COLO668 (cell line): ENCODE data around the gene C1orf232.

Source experiments
- DNase-seq: peaks from one replicate; lab custom pipeline; 2025; ENCODE audit not compliant: unreplicated experiment; lab: John Stamatoyannopoulos, UW

The C1orf232 gene

GRCh38 chr1:26158271-26158907 is 10.4 kb downstream of the C1orf232 start:
- DNase-seq, result no peak

- DNase-seq, result no peak
Measured at GRCh38 chr1:26156285-26157038, 12.3 kb downstream of the C1orf232 start.

DNA sequence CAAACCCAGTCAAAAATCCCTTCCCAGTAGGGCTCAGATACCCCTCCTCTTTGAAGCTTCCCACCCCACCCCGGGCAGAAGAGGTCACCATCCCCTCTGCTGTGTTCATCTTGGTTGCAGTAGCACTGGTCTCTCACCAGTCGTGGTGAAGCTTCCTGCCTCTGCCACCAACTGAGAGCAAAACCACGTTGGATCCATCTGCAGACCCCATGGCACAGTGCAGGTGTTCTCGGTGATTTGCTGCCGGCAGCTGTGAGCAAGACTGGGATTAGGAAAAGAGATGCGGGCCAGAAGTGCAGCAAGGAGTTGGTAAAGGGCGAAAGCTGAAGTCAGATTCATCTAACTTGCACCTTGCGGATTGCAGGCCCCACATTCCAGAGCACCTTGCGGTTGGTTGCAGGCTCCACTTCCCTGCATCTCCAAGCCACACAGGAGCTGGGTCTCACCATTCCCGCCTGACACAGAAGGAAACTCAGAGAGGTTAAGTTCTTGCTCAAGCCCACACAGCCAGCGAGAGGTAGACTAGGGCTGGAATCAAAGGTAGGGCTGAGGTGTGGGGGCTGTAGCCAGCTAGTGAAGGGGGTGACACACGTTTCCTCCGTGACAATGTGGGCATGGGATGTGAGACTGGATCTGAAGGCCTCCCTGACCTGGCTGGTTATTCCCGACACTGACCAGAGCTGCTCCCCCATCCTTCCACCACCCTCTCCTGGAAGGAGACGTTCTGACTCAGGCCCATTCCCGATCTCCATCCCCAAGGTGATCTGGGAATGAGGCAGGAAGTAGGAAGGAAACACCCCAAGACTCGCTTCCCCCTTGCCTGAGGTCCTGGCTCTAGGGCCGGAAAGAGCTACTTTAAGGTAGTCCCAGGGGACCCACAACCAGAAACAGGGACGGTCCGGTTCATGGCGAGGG is 13.1 kb downstream of the C1orf232 start:
- DNase-seq, result no peak

DNA sequence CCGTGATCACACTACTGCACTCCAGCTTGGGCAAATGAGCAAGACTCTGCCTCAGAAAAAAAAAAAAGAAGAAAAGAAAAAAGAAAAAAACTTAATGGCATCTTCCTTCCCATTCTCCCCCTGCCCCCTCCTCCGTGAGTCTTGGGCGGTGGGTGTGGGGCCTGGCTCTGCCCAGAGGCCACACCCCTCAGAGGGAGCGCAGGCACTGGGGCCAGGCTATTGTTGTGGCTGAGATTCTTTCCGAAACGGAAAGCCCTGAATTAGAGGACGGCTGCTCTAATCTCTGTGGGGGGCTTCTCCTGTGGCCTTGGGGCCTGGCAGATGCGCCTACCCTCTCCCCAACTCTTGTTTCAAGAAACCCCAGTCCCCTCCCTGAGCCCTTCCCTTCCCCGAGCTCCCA is 14.0 kb downstream of the C1orf232 start:
- DNase-seq, result no peak

- no peak for DNase-seq
Measured at GRCh38 chr1:26153966-26154532, 14.7 kb downstream of the C1orf232 start.

GRCh38 chr1:26148887-26149286 is 19.9 kb downstream of the C1orf232 start:
- no peak for DNase-seq

GRCh38 chr1:26145960-26146294 is 22.8 kb downstream of the C1orf232 start:
- DNase-seq, result no peak

DNA sequence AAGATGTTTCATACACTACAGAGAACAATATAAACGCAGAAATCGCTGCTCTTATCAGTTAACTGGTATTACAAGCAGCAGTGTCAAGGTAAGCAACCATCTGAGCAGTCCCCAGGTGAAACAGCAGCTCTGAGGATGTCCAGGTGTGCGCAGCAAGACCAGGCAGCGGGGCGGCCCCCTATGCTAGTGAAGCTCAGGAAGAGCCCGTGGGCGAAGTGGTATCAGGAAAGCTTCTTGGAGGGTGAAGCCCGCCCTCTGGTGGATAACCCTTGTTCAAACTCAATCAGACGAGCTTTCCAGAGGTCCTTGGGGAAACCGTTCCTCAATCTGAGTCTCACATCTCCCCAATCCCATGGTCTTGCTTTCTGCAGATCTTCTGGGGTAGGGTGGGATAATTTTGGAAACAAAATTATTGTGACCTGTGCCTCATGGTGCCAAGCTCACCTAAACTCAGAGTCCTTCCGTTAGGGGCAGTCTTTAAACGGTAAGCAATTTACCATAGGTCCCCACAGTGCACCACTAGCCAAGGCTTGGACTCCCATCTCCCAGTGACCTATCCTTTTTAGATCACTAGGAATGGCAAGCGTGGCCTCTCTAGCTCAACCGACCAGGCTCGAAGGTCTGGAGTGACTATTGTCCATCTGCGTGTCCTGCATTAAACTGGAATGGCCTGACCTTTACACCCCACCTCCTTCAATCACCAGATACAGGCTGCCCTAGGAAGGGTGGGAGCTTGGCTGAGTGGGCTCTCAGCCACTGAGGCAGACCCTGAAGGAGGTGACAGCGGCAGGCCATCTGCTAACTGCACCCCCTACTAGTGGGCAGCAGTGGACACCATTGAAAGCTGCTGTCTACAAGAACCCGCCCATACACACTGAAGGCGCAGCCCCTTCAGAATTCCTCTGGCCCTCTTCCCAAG is 23.5 kb downstream of the C1orf232 start:
- peak; percentile 94 for DNase-seq

DNA sequence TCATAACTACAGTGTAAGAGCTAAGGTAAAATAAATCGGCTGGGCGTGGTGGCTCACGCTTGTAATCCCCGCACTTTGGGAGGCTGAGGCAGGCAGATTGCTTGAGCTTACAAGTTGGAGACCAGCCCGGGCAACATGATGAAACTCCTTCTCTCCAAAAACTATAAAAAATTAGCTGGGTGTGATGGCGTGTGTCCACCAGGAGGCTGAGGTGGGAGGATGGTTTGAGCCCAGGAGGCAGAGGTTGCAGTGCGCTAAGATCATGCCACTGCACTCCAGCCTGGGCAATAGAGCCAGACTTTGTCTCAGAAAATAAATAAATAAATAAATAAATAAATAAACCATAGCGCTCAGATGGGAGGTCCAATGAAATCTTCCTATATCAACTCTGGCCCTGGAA is 26.6 kb downstream of the C1orf232 start:
- DNase-seq, result no peak

GRCh38 chr1:26138974-26139558 is 29.7 kb downstream of the C1orf232 start:
- DNase-seq, result no peak

DNA sequence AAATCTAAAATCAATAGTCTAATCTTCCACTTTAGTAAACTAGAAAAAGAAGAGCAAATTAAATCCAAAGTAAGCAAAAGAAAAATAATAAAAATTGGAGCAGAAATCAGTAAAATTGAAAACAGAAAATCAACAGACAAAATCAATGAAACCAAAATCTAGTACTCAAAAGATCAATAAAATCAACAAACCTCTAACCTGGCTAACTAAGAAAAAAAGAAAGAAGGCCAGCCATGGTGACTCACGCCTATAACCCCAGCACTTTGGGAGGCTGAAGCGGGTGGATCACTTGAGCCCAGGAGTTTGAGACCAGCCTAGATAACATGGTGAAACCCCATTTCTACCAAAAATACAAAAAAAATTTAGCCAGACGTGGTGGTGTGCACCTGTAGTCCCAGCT is 34.3 kb downstream of the C1orf232 start:
- no peak for DNase-seq

DNA sequence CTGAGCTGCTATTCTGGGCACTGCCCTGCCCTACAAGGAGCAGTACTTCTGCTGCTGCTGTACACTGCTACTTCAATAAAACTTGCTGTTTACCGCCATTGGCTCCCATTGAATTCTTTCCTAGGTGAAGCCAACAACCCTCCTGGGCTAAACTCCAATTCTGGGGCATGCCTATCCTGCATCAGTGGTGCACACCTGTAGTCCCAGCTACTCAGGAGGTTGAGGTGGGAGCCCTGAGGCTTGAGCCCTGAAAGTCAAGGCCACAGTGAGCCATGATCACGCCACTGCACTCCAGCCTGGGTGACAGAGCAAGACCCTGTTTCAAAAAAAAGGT is 36.0 kb downstream of the C1orf232 start:
- no peak for DNase-seq

- DNase-seq, result no peak
Measured at GRCh38 chr1:26132128-26132833, 36.5 kb downstream of the C1orf232 start.

GRCh38 chr1:26130695-26131094 is 38.1 kb downstream of the C1orf232 start:
- no peak for DNase-seq

DNA sequence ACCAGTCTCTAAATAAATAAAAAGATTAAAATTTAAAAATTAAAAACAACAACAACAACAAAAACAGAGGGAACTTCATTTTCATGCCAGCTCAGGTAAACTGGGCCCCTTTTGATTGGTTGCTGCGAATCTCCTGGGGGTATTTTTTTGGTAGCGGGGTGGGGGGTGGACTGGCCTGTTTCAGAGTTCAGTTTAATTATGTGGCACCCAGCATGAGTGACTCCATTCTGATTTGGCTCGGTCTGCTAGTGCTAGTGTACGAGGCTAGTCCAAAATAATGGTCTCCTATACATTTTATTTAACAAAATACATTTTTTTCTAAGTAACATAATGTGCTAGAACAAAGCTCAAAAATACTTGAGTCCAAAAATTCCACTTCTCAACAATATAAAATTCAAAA is 39.0 kb downstream of the C1orf232 start:
- DNase-seq, result no peak

- DNase-seq, result no peak
Measured at GRCh38 chr1:26127235-26128163, 41.3 kb downstream of the C1orf232 start.

DNA sequence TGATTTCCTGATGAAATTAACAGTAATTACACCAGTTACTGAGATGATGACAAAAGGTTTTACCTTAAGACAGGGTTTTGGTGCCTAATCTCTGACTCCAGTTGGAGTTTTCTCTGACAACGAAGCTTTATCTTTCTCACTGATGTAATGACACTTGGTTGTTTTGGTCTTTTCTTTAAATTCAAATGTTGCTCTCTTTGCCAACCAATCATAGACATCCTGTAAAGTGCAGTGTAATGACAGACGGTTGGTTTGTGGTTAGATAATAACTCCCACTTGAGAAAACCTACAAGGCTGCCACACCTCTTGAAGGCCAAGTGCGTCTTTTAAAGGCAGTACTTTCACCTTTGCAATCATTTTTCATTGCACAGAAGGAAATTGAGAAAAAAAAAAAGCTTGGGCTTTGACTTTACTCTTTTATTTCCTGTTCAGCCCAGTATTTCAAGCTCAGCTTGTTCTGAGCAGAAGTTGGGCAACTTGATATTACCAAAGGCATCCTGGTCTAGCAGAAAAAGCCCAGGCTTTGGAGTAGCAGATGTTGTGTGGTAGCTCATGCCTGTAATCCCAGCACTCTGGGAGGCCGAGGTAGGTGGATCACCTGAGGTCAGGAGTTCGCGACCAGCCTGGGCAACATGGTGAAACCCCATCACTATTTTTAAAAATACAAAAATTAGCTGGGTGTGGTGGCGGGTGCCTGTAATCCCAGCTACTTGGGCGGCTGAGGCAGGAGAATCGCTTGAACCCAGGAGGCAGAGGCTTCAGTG is 42.3 kb downstream of the C1orf232 start:
- DNase-seq, result no peak

GRCh38 chr1:26125946-26126320 is 42.8 kb downstream of the C1orf232 start:
- no peak for DNase-seq
